Adrenal gland (tissue), 12 donors: Measurements from ENCODE around the gene THSD7A. TPM values are rescaled to one million over a fixed set of nuclear protein-coding genes. Genes with fewer than 3 reads are reported as not detected.

Source experiments
- DNase-seq, 7 donors: peaks; one replicate each; pipeline ENCODE4 v3.0.0-alpha.2; 2019 to 2020
- H3K27ac ChIP-seq, 5 donors: fragments of 200-600 bp; sonication (generic) in 4 of 5; 1 replicate in 3 of 5; 2 replicates in 2 of 5; pipeline versions ENCODE4 v1.5.1 to v1.8.0; 2016 to 2020; ENCODE audit warnings: mild to moderate bottlenecking in 1 of 5
- H3K27me3 ChIP-seq: fragments of 200-600 bp; 2 replicates; pipeline ENCODE4 v1.8.0; 2021
- H3K36me3 ChIP-seq, 2 donors: fragments of 200-600 bp; replicated peaks in 1 of 2; 1 replicate in 1 of 2; 2 replicates in 1 of 2; pipeline versions ENCODE4 v1.5.1 to v1.8.0; 2018 to 2022
- H3K4me1 ChIP-seq, 2 donors: fragments of 200-600 bp; replicated peaks in 1 of 2; 1 replicate in 1 of 2; 2 replicates in 1 of 2; pipeline versions ENCODE4 v1.5.1 to v1.8.0; 2018 to 2021
- H3K4me3 ChIP-seq, 4 donors: fragments of 200-600 bp; sonication (generic) in 3 of 4; one replicate each; pipeline ENCODE4 v1.5.1; 2016 to 2018
- H3K9me3 ChIP-seq, 3 donors: fragments of 200-600 bp; sonication (generic) in 1 of 3; replicated peaks in 1 of 3; 1 replicate in 2 of 3; 2 replicates in 1 of 3; pipeline versions ENCODE4 v1.5.1 to v1.8.0; 2016 to 2021
- CTCF ChIP-seq, 6 experiments: fragments of 450-650 bp in 4 of 6; fragments of 200-600 bp in 2 of 6; sonication (generic) in 1 of 6; IDR thresholded peaks; 1 replicate in 5 of 6; 2 replicates in 1 of 6; pipeline versions ENCODE4 v1.5.1 to v1.8.0; 2016 to 2021; ENCODE audit warnings: antibody characterized with exemption in 6 of 6, mild to moderate bottlenecking in 2 of 6, moderate library complexity in 1 of 6
- POLR2A ChIP-seq, 2 donors: fragments of 450-650 bp; IDR thresholded peaks; one replicate each; pipeline ENCODE4 v1.6.1; 2017; ENCODE audit warnings: antibody characterized with exemption in 2 of 2, mild to moderate bottlenecking in 2 of 2, moderate library complexity in 1 of 2
- WGBS, 4 donors: extraction: QIAGEN DNeasy Blood & Tissue Kit in 2 of 4; methylation state at CpG; one replicate each; pipeline versions ENCODE4 v1.1.5 to v1.1.7; 2013 to 2017; 5-methylcytosine and 5-hydroxymethylcytosine counted together
- intact Hi-C, 2 donors: fragments of 100-400 bp; cut with DNase I; formaldehyde crosslinking; loops; one replicate each; pipeline versions ENCODE4 v1.14.1 to v1.15.0; 2022 to 2023
- polyA plus RNA-seq, 3 donors: library from polyadenylated mRNA; stranded (reverse); fragments of 200-250 nt in 2 of 3; fragments of 350-450 nt in 1 of 3; fragmentation: Illumina TruSeq in 1 of 3; extraction: RNeasy Lipid Tissue Mini Kit (QIAGEN cat#74804) in 1 of 3; gene quantifications; one replicate each; pipeline ENCODE4 v1.2.3, GENCODE V29; 2013 to 2014
- total RNA-seq, 9 donors: library from RNA; depleted of rRNA in 4 of 9; stranded (reverse); fragments of >200 nt in 4 of 9; fragments of 120-200 nt in 1 of 9; fragmentation: NEBNext Ultra II Directional in 1 of 9; extraction: Animal tissue kit (Norgen Biotek cat#: 25700) in 1 of 9; gene quantifications; one replicate each; pipeline versions ENCODE4 v1.1.0 to v1.2.4, GENCODE V29; 2013 to 2023
- donor health status: healthy with polysubstance abuse.
- donor health status: Bipolar disorder and iron deficiency.
- donor health status: DM: yes; HTN: yes; CAD: no.
- donor health status: DM: no; HTN: no; CAD: no.
- donor health status: DM: no; HTN: no; CAD: no.
- donor health status: DM: yes; HTN: yes; CAD: no.

Gene THSD7A
- total and polyA plus RNA-seq, 12 donors: 0.74 to 18.4 (median 4.8) TPM

DNA sequence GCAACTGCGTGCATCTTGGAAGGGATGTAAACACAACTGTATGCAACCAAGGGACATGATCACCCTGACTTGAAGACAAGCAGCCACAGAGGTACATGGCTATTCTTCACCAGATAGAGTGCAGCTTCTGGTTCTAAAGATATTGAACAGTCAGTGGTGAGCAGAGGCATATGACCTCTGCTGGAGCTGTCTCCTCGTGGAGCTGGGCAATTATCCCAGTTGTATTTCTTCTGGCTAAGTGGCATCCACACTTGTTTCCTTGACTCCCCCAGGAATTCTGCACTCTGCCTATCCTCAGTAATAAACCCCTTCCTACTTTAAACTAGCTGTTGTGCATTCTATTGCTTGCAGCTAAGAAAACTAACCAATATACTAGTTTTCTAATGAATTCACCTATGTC is 216.8 kb downstream of the THSD7A start:
- H3K4me3 ChIP-seq: no peak overlapping the region
- no peaks in the 10 kb centered on the region for H3K36me3 ChIP-seq
- H3K27me3 ChIP-seq: no peaks in the 10 kb centered on the region
- intact Hi-C loops: no loop called here
- WGBS, 4 donors: 56 to 69% (median 61%) methylated on average over 2 of the region's 2 CpGs
- H3K4me1 ChIP-seq: no peaks in the 10 kb centered on the region
- H3K9me3 ChIP-seq: no peaks in the 10 kb centered on the region
- no peak overlapping the region for H3K27ac ChIP-seq
- no peak for TF ChIP-seq POLR2A (IDR thresholded peaks at IDR 0.05)
- no peak for TF ChIP-seq CTCF (IDR thresholded peaks at IDR 0.05)
- no peak for DNase-seq

- Histone ChIP-seq H3K4me3 (no peak overlapping the region), H3K27me3 (no peaks in the 10 kb centered on the region), H3K9me3 (no peaks in the 10 kb centered on the region), H3K4me1 (no peaks in the 10 kb centered on the region), H3K36me3 (no peaks in the 10 kb centered on the region), H3K27ac (no peak overlapping the region)
- DNase-seq: no peak
- WGBS, 4 donors: 92 to 95% (median 94%) methylated on average over 5 of the region's 5 CpGs
- intact Hi-C loops: no loop called here
- TF ChIP-seq POLR2A (IDR thresholded peaks at IDR 0.05) (no peak), CTCF (IDR thresholded peaks at IDR 0.05) (no peak)
Observed at GRCh38 chr7:11613292-11613930, 218.6 kb downstream of the THSD7A start.

DNA sequence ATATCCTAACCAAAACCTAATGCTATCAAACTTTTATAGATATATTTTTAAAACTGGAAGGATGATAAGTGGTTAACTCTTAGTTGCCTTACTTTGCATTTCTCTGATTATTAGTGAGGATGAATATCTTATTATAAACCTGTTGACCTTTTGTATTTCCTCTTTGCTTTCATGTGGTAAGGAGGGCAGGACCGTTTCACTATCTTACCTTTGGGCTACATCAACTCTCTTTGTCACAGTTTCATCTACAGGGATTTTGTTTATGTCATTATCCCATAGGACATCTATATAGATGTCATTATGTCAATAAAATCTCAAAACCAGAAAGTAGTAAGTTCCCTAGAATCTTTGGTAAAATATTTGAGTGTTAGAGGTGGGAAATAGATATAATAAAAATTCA is 219.3 kb downstream of the THSD7A start:
- 83 to 96% (median 86%) methylated on average over 1 of the region's 1 CpG for WGBS, 4 donors
- Histone ChIP-seq H3K27me3 (no peaks in the 10 kb centered on the region), H3K36me3 (no peaks in the 10 kb centered on the region), H3K4me1 (no peaks in the 10 kb centered on the region), H3K27ac (no peak overlapping the region), H3K9me3 (no peaks in the 10 kb centered on the region), H3K4me3 (no peak overlapping the region)
- intact Hi-C loops: no loop called here
- no peak for DNase-seq
- TF ChIP-seq POLR2A (IDR thresholded peaks at IDR 0.05): no peak
- no peak for TF ChIP-seq CTCF (IDR thresholded peaks at IDR 0.05)

GRCh38 chr7:11609096-11609670 is 222.8 kb downstream of the THSD7A start:
- Histone ChIP-seq H3K9me3 (no peaks in the 10 kb centered on the region), H3K27me3 (no peaks in the 10 kb centered on the region), H3K36me3 (no peaks in the 10 kb centered on the region), H3K27ac (no peak overlapping the region), H3K4me3 (no peak overlapping the region), H3K4me1 (no peaks in the 10 kb centered on the region)
- no peak for TF ChIP-seq CTCF (IDR thresholded peaks at IDR 0.05)
- no peak for TF ChIP-seq POLR2A (IDR thresholded peaks at IDR 0.05)
- 80 to 89% (median 88%) methylated on average over 2 of the region's 2 CpGs for WGBS, 4 donors
- intact Hi-C loops: no loop called here
- no peak for DNase-seq
